Naive thymus-derived CD4-positive, alpha-beta T cell (primary cell): ENCODE measurements around the gene C19orf85. TPM values are rescaled to one million over a fixed set of nuclear protein-coding genes. Genes with fewer than 3 reads are reported as not detected.

Source experiments
- ATAC-seq: fragments of 150-1000 bp; cut with Tn5 transposase; 2 replicates; pipeline ENCODE4 v1.10.0; 2021; ENCODE audit warnings: mild to moderate bottlenecking, moderate library complexity
- CTCF ChIA-PET: fragments of 350-600 bp; sonication (Branson Sonifier 250); formaldehyde crosslinking; loops from one replicate; lab custom pipeline; 2021; ENCODE audit warnings: antibody characterized with exemption; lab: Charles Lee
- POLR2A ChIA-PET: fragments of 350-600 bp; sonication (Branson Sonifier 250); formaldehyde crosslinking; loops from one replicate; lab custom pipeline; 2021; ENCODE audit warnings: antibody characterized with exemption, inconsistent platforms; lab: Charles Lee
- DNase-seq, 9 donors: peaks; one replicate each; pipeline versions ENCODE4 v3.0.0 to v3.0.0-alpha.2; 2020 to 2022; ENCODE audit warnings: mixed read lengths in 1 of 9
- H3K27ac ChIP-seq: one replicate; pipeline ENCODE4 v1.7.0; 2013; ENCODE audit warnings: mild to moderate bottlenecking, low read depth, low read length, moderate library complexity
- H3K27me3 ChIP-seq, 2 donors: one replicate each; pipeline ENCODE4 v1.7.0; 2013; ENCODE audit warnings: low read length in 2 of 2, mild to moderate bottlenecking in 2 of 2, moderate library complexity in 2 of 2; ENCODE audit not compliant: control insufficient read depth in 2 of 2, insufficient read depth in 2 of 2
- H3K36me3 ChIP-seq, 3 experiments: 1 replicate in 2 of 3; 2 replicates in 1 of 3; pipeline ENCODE4 v1.7.0; 2013; ENCODE audit warnings: low read length in 3 of 3, mild to moderate bottlenecking in 3 of 3, moderate library complexity in 1 of 3; ENCODE audit not compliant: insufficient read depth in 3 of 3, control insufficient read depth in 2 of 3
- H3K4me1 ChIP-seq, 2 donors: one replicate each; pipeline ENCODE4 v1.7.0; 2013; ENCODE audit warnings: low read length in 2 of 2, mild to moderate bottlenecking in 2 of 2, moderate library complexity in 1 of 2; ENCODE audit not compliant: control insufficient read depth in 2 of 2, insufficient read depth in 2 of 2
- H3K4me3 ChIP-seq: 2 replicates; pipeline ENCODE4 v1.7.0; 2013; ENCODE audit warnings: mild to moderate bottlenecking, low read length
- H3K9me3 ChIP-seq, 3 experiments: 1 replicate in 2 of 3; 2 replicates in 1 of 3; pipeline ENCODE4 v1.7.0; 2013; ENCODE audit warnings: low read length in 3 of 3; ENCODE audit not compliant: control insufficient read depth in 2 of 3
- H3K27ac Mint-ChIP-seq, 9 donors: one replicate each; pipeline ENCODE4 v1.8.0; 2020 to 2022; ENCODE audit warnings: mixed read lengths in 9 of 9, mild to moderate bottlenecking in 8 of 9, moderate library complexity in 5 of 9, inconsistent platforms in 2 of 9
- H3K27me3 Mint-ChIP-seq, 5 donors: one replicate each; pipeline ENCODE4 v1.8.0; 2021 to 2022; ENCODE audit warnings: mixed read lengths in 5 of 5, mild to moderate bottlenecking in 1 of 5
- H3K36me3 Mint-ChIP-seq, 5 donors: one replicate each; pipeline ENCODE4 v1.8.0; 2020 to 2022; ENCODE audit warnings: mixed read lengths in 5 of 5, mild to moderate bottlenecking in 3 of 5, inconsistent platforms in 1 of 5
- H3K4me1 Mint-ChIP-seq, 7 donors: one replicate each; pipeline ENCODE4 v1.8.0; 2020 to 2022; ENCODE audit warnings: mixed read lengths in 7 of 7, mild to moderate bottlenecking in 3 of 7, inconsistent platforms in 1 of 7
- H3K4me3 Mint-ChIP-seq, 10 donors: one replicate each; pipeline ENCODE4 v1.8.0; 2020 to 2022; ENCODE audit warnings: mild to moderate bottlenecking in 10 of 10, mixed read lengths in 10 of 10, moderate library complexity in 6 of 10, inconsistent platforms in 2 of 10
- H3K9me3 Mint-ChIP-seq, 11 donors: one replicate each; pipeline ENCODE4 v1.8.0; 2020 to 2022; ENCODE audit warnings: mixed read lengths in 11 of 11, mild to moderate bottlenecking in 4 of 11, inconsistent platforms in 1 of 11, moderate library complexity in 1 of 11
- intact Hi-C, 2 donors: fragments of 100-400 bp; cut with micrococcal nuclease; formaldehyde crosslinking; loops; one replicate each; pipeline ENCODE4 v1.15.1; 2023
- polyA plus RNA-seq, 2 donors: library from polyadenylated mRNA; unstranded; fragments of 300-500 nt; fragmentation: Illumina TruSeq; gene quantifications; one replicate each; pipeline ENCODE4 v1.2.3, GENCODE V29; 2021
- total RNA-seq, 6 experiments: library from RNA in 5 of 6; stranded (reverse) in 5 of 6; gene quantifications; 1 replicate in 5 of 6; 2 replicates in 1 of 6; pipeline ENCODE4 v1.2.3 and lab custom pipeline; 2021 to 2026

C19orf85 gene
- total and polyA plus RNA-seq, 7 experiments from 2014 or later = not detected

DNA sequence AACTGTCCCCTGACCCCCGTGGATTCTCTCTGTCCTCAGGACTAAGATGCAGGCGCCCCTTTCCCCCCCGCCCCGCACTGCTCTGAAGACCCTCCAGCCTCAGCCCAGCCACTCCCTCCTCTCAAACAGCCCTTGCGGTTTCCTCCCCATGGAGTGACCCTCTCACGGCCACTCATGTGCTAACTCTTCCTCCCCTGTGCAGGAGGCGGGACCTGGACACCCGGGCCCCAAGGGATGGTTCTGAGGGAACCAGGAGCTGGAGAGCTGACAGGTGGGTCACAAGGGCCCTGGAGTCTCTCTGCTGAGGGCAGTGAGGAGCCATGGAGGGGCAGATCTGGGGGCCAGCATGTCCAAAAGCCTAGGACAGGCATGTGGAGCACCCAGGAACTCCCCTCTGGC is 5.0 kb downstream of the C19orf85 start:
- ChIA-PET CTCF (interaction anchor here (0.6 to 1.1 kb wide), 4 partner anchors 17 to 318 kb away, joined by 3 to 4 read pairs (median 3); partner anchors contain the start of gene ZNF628), POLR2A (interaction anchor here (0.6 to 1.3 kb wide), 3 partner anchors 17 to 75 kb away, joined by 3 read pairs; partner anchors contain the start of gene ZNF628)
- H3K27ac ChIP-seq = no peak overlapping the region
- no peak overlapping the region for H3K4me3 ChIP-seq
- DNase-seq (no peak), ATAC-seq (no peak)
- H3K4me1 Mint-ChIP-seq = peaks cover 14 to 33% (median 20%) of the 10 kb centered on the region in 7 donors
- H3K27me3 ChIP-seq = no peaks in the 10 kb centered on the region
- H3K27ac Mint-ChIP-seq = no peak overlapping the region
- no peaks in the 10 kb centered on the region for H3K9me3 ChIP-seq
- H3K9me3 Mint-ChIP-seq = no peaks in the 10 kb centered on the region
- peak overlapping the region in 2 of 10 donors; percentile 91 to 92 for H3K4me3 Mint-ChIP-seq
- H3K4me1 ChIP-seq = peaks cover 4 to 12% of the 10 kb centered on the region in 2 donors
- intact Hi-C loops = no loop called here
- peaks cover 0 to 3% (median 0%) of the 10 kb centered on the region in 5 donors for H3K36me3 Mint-ChIP-seq
- peaks cover 0 to 4% (median 0%) of the 10 kb centered on the region in 5 donors for H3K27me3 Mint-ChIP-seq
- peaks cover 0 to 5% (median 0%) of the 10 kb centered on the region in 3 experiments for H3K36me3 ChIP-seq

DNA sequence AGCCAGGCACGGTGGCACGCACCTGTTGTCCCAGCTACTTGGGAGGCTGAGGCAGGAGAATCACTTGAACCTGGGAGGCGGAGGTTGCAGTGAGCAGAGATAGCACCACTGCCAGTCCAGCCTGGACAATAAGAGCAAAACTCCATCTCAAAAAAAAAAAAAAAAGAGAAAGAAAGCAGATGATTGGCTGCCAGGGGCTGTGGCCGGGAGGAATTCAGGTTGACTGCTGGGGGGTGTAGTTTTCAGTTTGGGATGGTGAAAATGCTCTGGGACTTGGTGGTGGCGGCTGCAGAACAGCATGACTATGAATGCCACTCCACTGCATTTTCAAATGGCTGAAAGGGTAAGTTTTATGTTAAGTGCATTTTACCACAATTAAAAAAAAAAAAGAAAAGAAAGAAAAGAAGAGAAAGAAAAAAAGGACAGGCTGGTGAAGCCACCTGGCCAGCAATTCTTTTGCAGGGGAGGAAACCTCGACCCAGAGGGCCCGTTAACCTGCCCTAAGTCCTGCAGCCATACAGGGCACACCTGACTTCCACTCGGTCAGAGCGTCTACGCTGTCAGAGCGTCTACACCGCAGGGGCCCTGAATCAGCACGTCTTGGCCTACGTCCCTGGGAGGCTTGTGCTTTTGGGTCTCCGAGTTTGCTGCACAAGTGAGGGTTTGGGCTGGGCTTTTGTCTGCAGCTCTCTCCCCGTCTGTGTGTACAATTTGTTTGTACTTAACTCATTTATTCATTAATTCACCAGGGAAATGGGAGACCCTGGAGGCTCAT is 6.7 kb downstream of the C19orf85 start:
- Histone ChIP-seq H3K4me1 (peaks cover 4 to 16% of the 10 kb centered on the region in 2 donors), H3K9me3 (no peaks in the 10 kb centered on the region), H3K36me3 (peaks cover 0 to 5% (median 0%) of the 10 kb centered on the region in 3 experiments), H3K27me3 (no peaks in the 10 kb centered on the region), H3K27ac (no peak overlapping the region), H3K4me3 (no peak overlapping the region)
- Mint-ChIP-seq H3K27me3 (peaks cover 5 to 17% (median 9%) of the 10 kb centered on the region in 5 donors), H3K27ac (no peak overlapping the region), H3K4me3 (peak overlapping the region in 1 of 10 donors; percentile 34), H3K4me1 (peaks cover 19 to 38% (median 26%) of the 10 kb centered on the region in 7 donors), H3K9me3 (no peaks in the 10 kb centered on the region), H3K36me3 (peaks cover 0 to 7% (median 4%) of the 10 kb centered on the region in 5 donors)
- CTCF ChIA-PET = no interaction called here
- ATAC-seq = no peak
- no peak for DNase-seq
- intact Hi-C loops = no loop called here
- POLR2A ChIA-PET = no interaction called here

GRCh38 chr19:55456347-55456746 is 8.2 kb downstream of the C19orf85 start:
- CTCF ChIA-PET = no interaction called here
- intact Hi-C loops = no loop called here
- POLR2A ChIA-PET = no interaction called here

DNA sequence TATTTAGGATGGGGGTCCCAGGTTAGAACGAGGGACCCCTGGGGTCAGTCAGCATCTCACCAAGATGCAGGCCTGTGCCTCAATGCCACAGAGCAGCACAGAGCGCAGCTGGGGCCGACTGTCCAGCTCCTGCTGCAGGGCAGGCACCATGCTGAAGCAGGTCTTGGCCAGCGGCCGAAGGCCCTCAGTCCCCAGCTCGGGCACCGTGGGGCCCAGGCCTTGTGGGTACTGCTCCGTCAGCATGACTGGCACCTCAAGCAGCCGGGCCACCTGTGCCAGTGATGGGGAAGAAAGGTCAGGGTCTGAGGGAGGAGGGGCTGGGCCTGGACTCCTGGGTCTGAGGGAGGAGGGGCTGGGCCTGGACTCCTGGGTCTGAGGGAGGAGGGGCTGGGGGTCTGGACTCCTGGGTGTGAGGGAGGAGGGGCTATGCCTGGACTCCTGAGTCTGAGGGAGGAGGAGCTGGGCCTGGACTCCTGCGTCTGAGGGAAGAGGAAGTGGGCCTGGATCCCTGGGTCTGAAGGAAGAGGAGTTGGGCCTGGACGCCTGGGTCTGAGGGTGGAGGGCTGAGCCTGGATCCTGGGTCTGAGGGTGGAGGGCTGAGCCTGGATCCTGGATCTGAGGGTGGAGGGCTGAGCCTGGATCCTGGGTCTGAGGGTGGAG is 8.8 kb downstream of the C19orf85 start:
- Histone ChIP-seq H3K4me3 (no peak overlapping the region), H3K9me3 (no peaks in the 10 kb centered on the region), H3K27ac (no peak overlapping the region), H3K27me3 (peaks cover 3 to 11% of the 10 kb centered on the region in 2 donors), H3K4me1 (peaks cover 0 to 19% of the 10 kb centered on the region in 2 donors), H3K36me3 (peaks cover 0 to 5% (median 0%) of the 10 kb centered on the region in 3 experiments)
- ChIA-PET CTCF (no interaction called here), POLR2A (interaction anchor here (1.0 kb wide), 1 partner anchor 66 kb away, joined by 3 read pairs; no protein-coding TSS in a partner anchor)
- peaks cover 0 to 9% (median 4%) of the 10 kb centered on the region in 5 donors for H3K36me3 Mint-ChIP-seq
- H3K27me3 Mint-ChIP-seq = peaks cover 6 to 28% (median 15%) of the 10 kb centered on the region in 5 donors
- H3K27ac Mint-ChIP-seq = no peak overlapping the region
- intact Hi-C loops = loop anchor here in 1 of 2 donors (2.0 kb wide), 1 partner anchor 315 kb away; no protein-coding TSS in a partner anchor
- H3K4me1 Mint-ChIP-seq = peaks cover 13 to 27% (median 21%) of the 10 kb centered on the region in 7 donors
- ATAC-seq (no peak), DNase-seq (no peak)
- H3K4me3 Mint-ChIP-seq = no peak overlapping the region
- H3K9me3 Mint-ChIP-seq = no peaks in the 10 kb centered on the region

More at GRCh38 chr19:55456347-55456746, 8.2 kb downstream of the C19orf85 start:
- Mint-ChIP-seq H3K27me3 (peaks cover 5 to 24% (median 13%) of the 10 kb centered on the region in 5 donors), H3K4me1 (peaks cover 14 to 30% (median 19%) of the 10 kb centered on the region in 7 donors), H3K27ac (no peak overlapping the region), H3K4me3 (no peak overlapping the region), H3K36me3 (peaks cover 0 to 9% (median 4%) of the 10 kb centered on the region in 5 donors), H3K9me3 (no peaks in the 10 kb centered on the region)
- no peak for ATAC-seq
- Histone ChIP-seq H3K27ac (no peak overlapping the region), H3K4me3 (no peak overlapping the region), H3K36me3 (peaks cover 0 to 5% (median 0%) of the 10 kb centered on the region in 3 experiments), H3K9me3 (no peaks in the 10 kb centered on the region), H3K4me1 (peaks cover 0 to 24% of the 10 kb centered on the region in 2 donors), H3K27me3 (peaks cover 3 to 10% of the 10 kb centered on the region in 2 donors)
- no peak for DNase-seq

DNA sequence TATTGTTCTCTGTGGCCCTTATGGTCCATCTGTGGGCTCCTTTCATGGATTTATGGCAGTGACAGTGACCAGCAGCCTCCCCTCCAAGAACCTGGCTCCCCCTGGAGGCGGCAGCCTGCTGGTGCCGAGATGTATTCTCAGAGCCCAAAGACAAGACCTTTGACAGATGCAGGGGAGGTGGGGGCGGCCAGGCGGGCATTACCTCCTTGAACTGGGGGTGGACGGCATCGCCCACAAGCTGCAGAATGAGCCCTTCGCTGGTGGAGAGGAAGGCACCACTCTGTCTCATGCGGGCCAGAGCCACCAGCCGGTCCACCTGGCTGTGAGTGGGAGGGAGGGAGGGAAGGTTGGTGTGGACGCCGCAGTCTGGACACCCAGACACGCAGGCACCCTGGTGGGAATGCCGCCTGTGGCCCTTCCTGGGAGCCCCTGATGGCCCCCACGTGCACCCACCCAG is 9.7 kb downstream of the C19orf85 start:
- ChIA-PET POLR2A (interaction anchor here (0.5 kb wide), 1 partner anchor 259 kb away, joined by 3 read pairs; no protein-coding TSS in a partner anchor), CTCF (no interaction called here)
- H3K36me3 ChIP-seq = peaks cover 0 to 5% (median 0%) of the 10 kb centered on the region in 3 experiments
- peaks cover 7 to 22% (median 16%) of the 10 kb centered on the region in 7 donors for H3K4me1 Mint-ChIP-seq
- no peak overlapping the region for H3K27ac ChIP-seq
- no peak overlapping the region for H3K27ac Mint-ChIP-seq
- ATAC-seq (no peak), DNase-seq (peak in 7 of 9 donors; percentile 32 to 54 (median 43))
- no peak overlapping the region for H3K4me3 ChIP-seq
- no peak overlapping the region for H3K4me3 Mint-ChIP-seq
- no peaks in the 10 kb centered on the region for H3K9me3 ChIP-seq
- intact Hi-C loops = loop anchor here (1.0 to 5.0 kb wide), 4 partner anchors 38 to 314 kb away; no protein-coding TSS in a partner anchor
- peaks cover 0 to 17% of the 10 kb centered on the region in 2 donors for H3K4me1 ChIP-seq
- peaks cover 3 to 15% of the 10 kb centered on the region in 2 donors for H3K27me3 ChIP-seq
- peaks cover 0 to 9% (median 4%) of the 10 kb centered on the region in 5 donors for H3K36me3 Mint-ChIP-seq
- H3K27me3 Mint-ChIP-seq = peaks cover 8 to 33% (median 19%) of the 10 kb centered on the region in 5 donors
- H3K9me3 Mint-ChIP-seq = no peaks in the 10 kb centered on the region
